ENCODE measurements around the gene RAMP3. TPM values are rescaled to one million over a fixed set of nuclear protein-coding genes. Genes with fewer than 3 reads are reported as not detected.

Gene RAMP3
- total and polyA plus RNA-seq, 9 of the 15 experiments (the other 6 are each of a cell fraction or from before 2014, with no cell fraction given): not detected

DNA sequence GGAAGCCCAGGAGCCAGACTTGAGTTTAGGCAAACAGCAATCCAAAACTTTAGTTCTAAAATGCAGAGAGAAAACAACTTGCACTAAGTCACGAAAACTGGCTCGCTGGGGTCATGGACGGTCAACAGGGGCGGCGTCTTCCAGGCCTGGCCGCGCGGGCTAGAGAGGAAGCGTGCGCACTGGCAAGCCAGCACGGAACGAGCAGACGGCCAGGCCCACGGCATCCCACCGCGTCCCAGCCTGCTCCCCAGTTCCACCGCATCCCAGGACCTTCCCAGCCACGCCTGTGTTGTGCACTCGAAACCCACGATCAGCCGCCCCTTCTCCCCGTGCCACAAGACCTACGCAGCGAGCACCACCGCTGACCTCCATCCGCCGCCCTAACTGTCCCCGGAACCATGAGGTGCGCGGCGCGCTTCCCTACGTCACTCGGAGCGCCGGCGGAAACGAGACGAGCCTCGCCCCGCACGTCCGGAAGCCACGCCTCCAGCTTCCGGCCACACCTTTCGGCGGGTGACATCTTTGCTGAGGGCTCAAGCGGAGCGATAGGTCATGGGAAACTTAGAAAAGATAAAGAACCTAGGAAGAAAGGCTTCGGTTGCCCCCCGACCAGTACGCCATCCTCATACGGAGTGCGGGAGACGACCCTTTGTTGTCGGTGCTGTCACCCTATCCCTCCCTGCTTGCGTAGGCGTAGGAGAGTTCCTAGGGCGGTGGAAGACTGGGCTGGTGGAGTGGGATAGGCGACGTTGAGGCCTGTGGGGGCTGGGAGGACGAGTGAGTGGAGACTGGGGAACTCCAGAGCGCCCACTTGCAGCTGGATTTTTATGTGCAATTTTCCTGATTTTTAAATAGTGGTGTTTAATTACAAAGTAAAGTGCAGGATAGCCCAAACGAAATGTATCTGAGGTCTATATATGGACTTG is 46.0 kb upstream of the RAMP3 start, which contains the start of gene TBRG4 (continued):
- TF ChIP-seq, protein P1, sequence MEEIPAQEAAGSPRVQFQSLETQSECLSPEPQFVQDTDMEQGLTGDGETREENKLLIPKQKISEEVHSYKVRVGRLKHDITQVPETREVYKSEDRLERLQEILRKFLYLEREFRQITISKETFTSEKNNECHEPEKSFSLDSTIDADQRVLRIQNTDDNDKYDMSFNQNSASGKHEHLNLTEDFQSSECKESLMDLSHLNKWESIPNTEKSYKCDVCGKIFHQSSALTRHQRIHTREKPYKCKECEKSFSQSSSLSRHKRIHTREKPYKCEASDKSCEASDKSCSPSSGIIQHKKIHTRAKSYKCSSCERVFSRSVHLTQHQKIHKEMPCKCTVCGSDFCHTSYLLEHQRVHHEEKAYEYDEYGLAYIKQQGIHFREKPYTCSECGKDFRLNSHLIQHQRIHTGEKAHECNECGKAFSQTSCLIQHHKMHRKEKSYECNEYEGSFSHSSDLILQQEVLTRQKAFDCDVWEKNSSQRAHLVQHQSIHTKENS (CRISPR knock-in tag; IDR thresholded peaks at IDR 0.05): no peak
- TF ChIP-seq NEUROD1 (IDR thresholded peaks at IDR 0.05; ENCODE audit: borderline replicate concordance, low read depth, low read length, partially characterized antibody) (peak; percentile 41), CBX8 (IDR thresholded peaks at IDR 0.05; ENCODE audit: borderline replicate concordance, extremely low read depth, low read depth, low read length, poor library complexity, severe bottlenecking) (no peak), ZKSCAN1 (IDR thresholded peaks at IDR 0.05; ENCODE audit: low read depth, low read length) (peak; percentile 75), CEBPG (CRISPR knock-in tag; IDR thresholded peaks at IDR 0.05) (no peak; the same call in 1 of the 2 replicates), CEBPG (tag; conservative IDR thresholded peaks at IDR 0.05 in 1 of 2, IDR thresholded peaks at IDR 0.05 in 1 of 2) (no peak), SMARCE1 (IDR thresholded peaks at IDR 0.05) (peak; percentile 58), MEIS2 (IDR thresholded peaks at IDR 0.05; ENCODE audit: partially characterized antibody) (peak; percentile 58), NFRKB (IDR thresholded peaks at IDR 0.05; ENCODE audit: low read depth) (peak; percentile 94), ZNF609 (CRISPR knock-in tag; IDR thresholded peaks at IDR 0.05; ENCODE audit: borderline replicate concordance) (no peak), HNRNPH1 (optimal IDR thresholded peaks at IDR 0.05; ENCODE audit: low read depth, low read length) (no peak), ZBTB7A (IDR thresholded peaks at IDR 0.05; ENCODE audit: borderline replicate concordance, control insufficient read depth, low read depth, low read length) (peak; percentile 40; the same call in 1 of the 2 replicates)
- TF ChIP-seq, protein P2, sequence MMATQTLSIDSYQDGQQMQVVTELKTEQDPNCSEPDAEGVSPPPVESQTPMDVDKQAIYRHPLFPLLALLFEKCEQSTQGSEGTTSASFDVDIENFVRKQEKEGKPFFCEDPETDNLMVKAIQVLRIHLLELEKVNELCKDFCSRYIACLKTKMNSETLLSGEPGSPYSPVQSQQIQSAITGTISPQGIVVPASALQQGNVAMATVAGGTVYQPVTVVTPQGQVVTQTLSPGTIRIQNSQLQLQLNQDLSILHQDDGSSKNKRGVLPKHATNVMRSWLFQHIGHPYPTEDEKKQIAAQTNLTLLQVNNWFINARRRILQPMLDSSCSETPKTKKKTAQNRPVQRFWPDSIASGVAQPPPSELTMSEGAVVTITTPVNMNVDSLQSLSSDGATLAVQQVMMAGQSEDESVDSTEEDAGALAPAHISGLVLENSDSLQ (IDR thresholded peaks at IDR 0.05): peak; percentile 74
- TF ChIP-seq, protein P3, sequence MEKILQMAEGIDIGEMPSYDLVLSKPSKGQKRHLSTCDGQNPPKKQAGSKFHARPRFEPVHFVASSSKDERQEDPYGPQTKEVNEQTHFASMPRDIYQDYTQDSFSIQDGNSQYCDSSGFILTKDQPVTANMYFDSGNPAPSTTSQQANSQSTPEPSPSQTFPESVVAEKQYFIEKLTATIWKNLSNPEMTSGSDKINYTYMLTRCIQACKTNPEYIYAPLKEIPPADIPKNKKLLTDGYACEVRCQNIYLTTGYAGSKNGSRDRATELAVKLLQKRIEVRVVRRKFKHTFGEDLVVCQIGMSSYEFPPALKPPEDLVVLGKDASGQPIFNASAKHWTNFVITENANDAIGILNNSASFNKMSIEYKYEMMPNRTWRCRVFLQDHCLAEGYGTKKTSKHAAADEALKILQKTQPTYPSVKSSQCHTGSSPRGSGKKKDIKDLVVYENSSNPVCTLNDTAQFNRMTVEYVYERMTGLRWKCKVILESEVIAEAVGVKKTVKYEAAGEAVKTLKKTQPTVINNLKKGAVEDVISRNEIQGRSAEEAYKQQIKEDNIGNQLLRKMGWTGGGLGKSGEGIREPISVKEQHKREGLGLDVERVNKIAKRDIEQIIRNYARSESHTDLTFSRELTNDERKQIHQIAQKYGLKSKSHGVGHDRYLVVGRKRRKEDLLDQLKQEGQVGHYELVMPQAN (IDR thresholded peaks at IDR 0.05; ENCODE audit: borderline replicate concordance): peak; percentile 100
- TF ChIP-seq, protein P4, sequence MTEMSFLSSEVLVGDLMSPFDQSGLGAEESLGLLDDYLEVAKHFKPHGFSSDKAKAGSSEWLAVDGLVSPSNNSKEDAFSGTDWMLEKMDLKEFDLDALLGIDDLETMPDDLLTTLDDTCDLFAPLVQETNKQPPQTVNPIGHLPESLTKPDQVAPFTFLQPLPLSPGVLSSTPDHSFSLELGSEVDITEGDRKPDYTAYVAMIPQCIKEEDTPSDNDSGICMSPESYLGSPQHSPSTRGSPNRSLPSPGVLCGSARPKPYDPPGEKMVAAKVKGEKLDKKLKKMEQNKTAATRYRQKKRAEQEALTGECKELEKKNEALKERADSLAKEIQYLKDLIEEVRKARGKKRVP (CRISPR knock-in tag; IDR thresholded peaks at IDR 0.05): no peak
